G401 (cell line): ENCODE measurements around the gene GPER1. TPM values are rescaled to one million over a fixed set of nuclear protein-coding genes. Genes with fewer than 3 reads are reported as not detected.
A peak's percentile ranks its signal among the peaks of the same experiment; 100 is the strongest.
"Not testable (repeated sequence)": the region's sequence is repeated elsewhere in the genome, so short reads cannot be mapped to it uniquely, and the experiment has no call there.

ENCODE experiments used
- DNase-seq: peaks from one replicate; pipeline ENCODE4 v3.0.0-alpha.2; 2015; ENCODE audit warnings: low spot score
- in situ Hi-C: cut with HindIII; loops from 2 replicates; pipeline ENCODE4 v1.10.0; 2016; ENCODE audit warnings: low sequenced_read_pairs, mixed read lengths
- total RNA-seq: library from RNA; depleted of rRNA; stranded (reverse); fragments of >200 nt; shearing (Covaris generic); gene quantifications from 2 replicates; pipeline ENCODE4 v1.2.3, GENCODE V29; 2014; rRNA removed

Gene GPER1
- total RNA-seq, 1 experiment from 2014 or later, result 3.5 TPM

- DNase-seq, result no peak
- in situ Hi-C loops, result no loop called here
Measured at GRCh38 chr7:1127001-1127400, 39.1 kb downstream of the GPER1 start.

DNA sequence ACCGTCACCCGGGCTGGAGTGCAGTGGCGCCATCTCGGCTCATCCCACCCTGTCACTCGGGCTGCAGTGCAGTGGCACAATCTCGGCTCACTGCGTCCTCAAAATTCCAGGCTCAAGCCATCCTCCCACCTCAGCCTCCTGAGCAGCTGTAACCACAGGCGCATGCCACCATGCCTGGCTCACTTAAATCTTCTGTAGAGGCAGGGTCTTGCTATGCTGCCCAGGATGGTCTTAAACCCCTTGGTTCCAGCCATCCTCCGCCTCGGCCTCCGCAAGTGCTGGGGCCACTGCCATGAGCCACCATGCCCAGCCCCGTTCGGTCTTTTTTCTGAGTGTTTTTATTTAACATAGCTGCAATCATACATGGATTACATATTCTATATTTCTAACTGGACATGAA lies 41.5 kb downstream of the GPER1 start:
- in situ Hi-C loops, result no loop called here
- DNase-seq, result no peak

DNA sequence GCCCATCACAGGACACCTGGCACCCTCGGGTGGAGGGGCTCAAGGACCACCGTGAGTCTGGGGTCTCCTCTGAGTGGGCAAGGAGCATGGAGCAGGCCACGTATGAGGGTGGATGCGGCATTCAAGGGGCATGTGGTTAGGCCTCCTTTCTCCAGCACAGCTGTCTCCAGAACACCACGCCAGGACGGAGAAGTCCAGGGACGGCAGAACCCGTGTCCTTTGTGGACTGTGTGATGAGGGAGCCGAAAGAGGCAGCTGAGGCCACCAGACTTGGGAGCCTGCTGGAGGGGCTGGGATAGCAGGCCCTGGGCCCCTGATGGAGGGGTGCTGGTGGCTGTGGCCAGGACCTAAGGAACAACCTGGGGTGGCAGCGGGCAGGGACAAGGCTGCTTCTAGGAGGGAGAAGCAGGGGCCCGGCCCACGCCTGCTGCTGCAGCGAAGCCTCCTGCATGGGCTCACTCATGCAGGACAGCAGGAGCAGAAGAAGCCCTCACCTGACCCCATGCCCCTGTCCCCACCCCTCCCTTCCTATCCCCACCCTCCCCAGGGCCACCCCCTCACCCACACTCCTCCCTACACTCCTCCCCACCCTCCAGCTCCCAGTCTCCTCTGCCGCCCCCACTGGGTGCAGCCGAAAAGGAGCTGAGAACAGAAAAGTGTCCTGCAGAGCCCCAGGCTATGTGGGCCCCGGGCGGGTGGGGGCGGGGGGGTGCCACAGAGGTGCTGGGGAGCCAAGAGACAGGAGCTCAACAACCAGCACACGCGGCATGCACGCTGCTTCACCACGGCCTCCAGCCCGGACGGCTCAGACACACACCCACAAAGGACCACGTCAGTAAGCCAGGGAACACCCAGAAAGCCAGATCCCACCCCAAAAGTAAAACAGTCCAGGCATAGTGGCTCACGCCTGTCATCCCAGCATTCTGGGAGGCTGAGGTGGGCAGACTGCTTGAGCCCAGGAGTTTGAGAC lies 42.4 kb downstream of the GPER1 start:
- in situ Hi-C loops, result no loop called here

GRCh38 chr7:1131471-1132265 lies 43.8 kb downstream of the GPER1 start:
- DNase-seq, result no peak
- in situ Hi-C loops, result no loop called here

More for the DNA sequence above, 42.4 kb downstream of the GPER1 start:
- DNase-seq, result no peak

- no peak for DNase-seq
- in situ Hi-C loops, result no loop called here
Measured at GRCh38 chr7:1134951-1135350, 47.0 kb downstream of the GPER1 start.

DNA sequence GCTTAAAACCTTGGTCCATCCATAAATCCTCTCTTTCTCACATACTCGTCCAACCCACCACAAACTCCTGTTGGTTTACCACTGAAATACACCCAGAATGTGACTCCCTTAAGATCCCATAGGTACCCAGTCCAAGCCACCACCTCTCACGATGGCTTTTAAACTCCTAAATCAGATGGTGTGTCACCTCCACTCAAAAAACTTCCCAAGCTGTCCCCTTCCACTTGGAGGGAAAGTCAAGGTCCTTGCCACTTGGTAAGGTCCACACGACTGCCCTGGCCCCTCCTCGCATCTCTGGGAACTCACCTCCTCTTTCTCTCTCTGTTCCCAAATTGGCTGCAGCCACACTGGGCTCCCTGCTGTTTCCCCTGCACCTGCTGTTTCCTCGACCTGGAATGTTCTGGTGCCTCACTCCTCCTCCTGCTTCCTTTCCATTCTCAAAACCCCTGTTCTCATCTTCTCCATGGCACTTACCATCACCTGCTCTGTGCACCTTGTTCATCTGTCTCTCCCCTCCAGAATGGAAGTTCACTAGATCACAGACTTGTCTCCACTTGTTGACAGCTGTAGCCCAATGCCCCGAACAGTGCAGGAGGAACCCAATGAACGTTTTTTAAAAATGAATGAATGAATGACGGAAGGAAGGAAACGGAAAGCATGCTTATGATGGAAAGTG lies 49.1 kb downstream of the GPER1 start:
- in situ Hi-C loops, result no loop called here
- DNase-seq, result peak; percentile 44

GRCh38 chr7:1137517-1138167 lies 49.7 kb downstream of the GPER1 start:
- in situ Hi-C loops, result no loop called here
- DNase-seq, result peak; percentile 18

GRCh38 chr7:1140476-1141104 lies 52.7 kb downstream of the GPER1 start:
- in situ Hi-C loops, result no loop called here
- no peak for DNase-seq

- in situ Hi-C loops, result no loop called here
- no peak for DNase-seq
Measured at GRCh38 chr7:1141651-1142050, 53.7 kb downstream of the GPER1 start.

DNA sequence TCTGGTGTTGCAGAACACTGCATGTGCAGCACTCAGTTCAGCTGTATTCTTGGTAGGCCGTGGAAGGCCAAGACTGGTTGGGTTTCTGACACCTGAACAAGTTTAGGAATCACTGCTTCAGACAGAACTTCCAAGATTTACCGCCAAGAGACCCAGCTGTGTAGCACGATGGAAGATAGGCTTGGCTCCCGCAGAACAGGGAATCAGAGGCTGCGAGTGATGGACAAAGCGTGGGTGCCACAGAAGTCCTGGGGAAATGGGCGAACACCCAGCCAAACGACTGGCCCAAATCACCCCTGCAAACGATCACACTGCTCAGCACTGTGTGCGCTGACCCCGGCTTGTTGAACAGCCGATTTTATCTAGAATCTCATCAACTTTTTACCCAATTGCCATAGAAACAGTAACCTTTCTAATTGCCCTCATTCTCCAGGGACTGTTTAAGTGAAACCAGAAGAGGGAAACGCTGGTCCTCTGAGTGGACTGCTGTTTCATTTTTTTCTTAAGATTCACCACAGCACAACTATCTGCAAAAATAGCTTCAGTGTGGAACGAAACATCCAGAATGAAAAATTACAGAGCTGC lies 54.2 kb downstream of the GPER1 start:
- in situ Hi-C loops, result no loop called here
- DNase-seq, result no peak

DNA sequence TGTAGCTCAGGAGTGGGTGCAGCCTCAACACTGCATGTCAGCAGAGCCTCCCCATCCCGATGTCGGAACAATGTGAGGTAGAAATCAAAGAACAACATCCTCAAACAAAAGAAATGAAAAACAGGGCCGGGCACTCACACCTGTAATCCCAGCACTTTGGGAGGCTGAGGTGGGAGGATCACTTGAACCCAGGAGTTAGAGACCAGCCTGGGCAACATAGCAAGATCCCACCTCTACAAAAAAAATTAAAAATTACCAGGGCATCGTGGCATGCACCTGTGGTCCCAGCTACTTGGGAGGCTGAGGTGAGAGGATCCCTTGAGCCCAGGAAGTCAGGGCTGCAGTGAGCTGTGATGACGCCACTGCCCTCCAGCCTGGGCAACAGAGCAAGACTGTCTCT lies 55.1 kb downstream of the GPER1 start:
- in situ Hi-C loops, DNase-seq: not testable (repeated sequence)

Other genes starting within 250 kb of the GPER1 start
- gene GET4, start 211.6 kb upstream of the GPER1 start, total RNA-seq, result 98.5 and 102 TPM in 2 replicates
- gene ADAP1, start 133.4 kb upstream of the GPER1 start, total RNA-seq, result 11.7 and 21.3 TPM in 2 replicates
- gene COX19, start 112.6 kb upstream of the GPER1 start, total RNA-seq, result 5.5 and 10.6 TPM in 2 replicates
- 0.34 TPM in 1 of 2 replicates, not detected in the other for gene CYP2W1, start 104.9 kb upstream of the GPER1 start, total RNA-seq
- 1.2 TPM in 1 of 2 replicates, not detected in the other for gene GPR146, start 43.6 kb upstream of the GPER1 start, total RNA-seq
- gene ZFAND2A, start 72.1 kb downstream of the GPER1 start, total RNA-seq, result 17.7 and 26.5 TPM in 2 replicates
- 0.10 and 0.25 TPM in 2 replicates for gene UNCX, start 144.8 kb downstream of the GPER1 start, total RNA-seq